IPS-NIHi7 (cell line): Measurements from ENCODE around the gene TP53INP2.
A peak's percentile ranks its signal among the peaks of the same experiment; 100 is the strongest.
"Not testable (repeated sequence)": the region's sequence is repeated elsewhere in the genome, so short reads cannot be mapped to it uniquely, and the experiment has no call there.

Source experiments
- DNase-seq: peaks from one replicate; pipeline ENCODE4 v3.0.0; 2012; ENCODE audit warnings: mixed read lengths; ENCODE audit errors: extremely low spot score

TP53INP2 gene, protein sequence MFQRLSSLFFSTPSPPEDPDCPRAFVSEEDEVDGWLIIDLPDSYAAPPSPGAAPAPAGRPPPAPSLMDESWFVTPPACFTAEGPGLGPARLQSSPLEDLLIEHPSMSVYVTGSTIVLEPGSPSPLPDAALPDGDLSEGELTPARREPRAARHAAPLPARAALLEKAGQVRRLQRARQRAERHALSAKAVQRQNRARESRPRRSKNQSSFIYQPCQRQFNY

GRCh38 chr20:34704177-34705007 lies at the start of gene TP53INP2:
Gene TP53INP2, plus strand, starts transcription at chr20:34704344. Its CDS starts 4,396 bp downstream, at chr20:34708740.
- DNase-seq, result peak; percentile 93

DNA sequence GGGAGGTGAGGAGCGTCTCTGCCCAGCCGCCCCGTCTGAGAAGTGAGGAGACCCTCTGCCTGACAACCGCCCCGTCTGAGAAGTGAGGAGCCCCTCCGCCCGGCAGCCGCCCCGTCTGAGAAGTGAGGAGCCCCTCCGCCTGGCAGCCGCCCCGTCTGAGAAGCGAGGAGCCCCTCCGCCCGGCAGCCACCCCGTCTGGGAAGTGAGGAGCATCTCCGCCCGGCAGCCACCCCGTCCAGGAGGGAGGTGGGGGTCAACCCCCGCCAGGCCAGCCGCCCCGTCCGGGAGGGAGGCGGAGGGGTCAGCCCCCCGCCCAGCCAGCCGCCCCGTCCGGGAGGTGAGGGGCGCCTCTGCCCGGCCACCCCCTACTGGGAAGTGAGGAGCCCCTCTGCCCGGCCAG lies 45.5 kb upstream of the TP53INP2 start:
- not testable (repeated sequence) for DNase-seq

GRCh38 chr20:34661811-34662210 lies 42.3 kb upstream of the TP53INP2 start:
- DNase-seq, result not testable (repeated sequence)

DNA sequence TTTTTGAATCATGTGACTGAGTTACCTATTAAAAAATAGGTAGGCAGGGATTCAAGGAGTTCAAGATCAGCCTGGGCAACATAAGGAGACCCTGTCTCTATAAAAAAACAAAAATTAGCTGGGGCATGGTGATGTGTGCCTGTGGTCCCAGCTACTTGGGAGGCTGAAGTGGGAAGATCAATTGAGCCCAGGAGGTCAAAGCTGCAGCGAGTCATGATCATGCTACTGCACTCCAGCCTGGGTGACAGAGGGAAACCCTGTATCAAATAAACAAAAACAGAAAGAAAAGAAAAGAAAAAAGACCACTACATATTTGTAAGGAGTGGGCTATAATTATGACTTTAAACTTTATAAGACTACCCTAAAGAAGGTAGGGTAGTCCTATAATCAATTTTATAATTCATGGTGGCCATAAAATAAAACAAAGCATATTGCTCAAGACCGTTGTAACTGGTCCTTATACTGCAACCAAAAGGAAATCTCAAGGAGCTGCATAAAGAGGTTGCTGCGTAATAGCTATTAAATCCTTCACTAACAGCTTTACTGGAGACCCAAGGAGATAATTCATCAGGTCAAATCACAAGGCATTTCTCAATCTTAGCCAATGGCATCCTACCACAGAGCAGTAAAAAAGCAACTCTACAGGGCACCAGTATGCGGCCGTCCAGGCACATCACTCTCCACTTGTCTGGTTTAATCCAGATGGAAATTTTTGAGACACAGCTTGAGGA lies 40.8 kb upstream of the TP53INP2 start:
- no peak for DNase-seq

GRCh38 chr20:34664751-34665150 lies 39.4 kb upstream of the TP53INP2 start:
- not testable (repeated sequence) for DNase-seq

GRCh38 chr20:34669094-34669493 lies 35.0 kb upstream of the TP53INP2 start:
- DNase-seq, result no peak

- no peak for DNase-seq
Observed at GRCh38 chr20:34673412-34673811, 30.7 kb upstream of the TP53INP2 start.

GRCh38 chr20:34675561-34675960 lies 28.6 kb upstream of the TP53INP2 start:
- DNase-seq, result no peak

- DNase-seq, result no peak
Observed at GRCh38 chr20:34675993-34676641, 28.0 kb upstream of the TP53INP2 start.

DNA sequence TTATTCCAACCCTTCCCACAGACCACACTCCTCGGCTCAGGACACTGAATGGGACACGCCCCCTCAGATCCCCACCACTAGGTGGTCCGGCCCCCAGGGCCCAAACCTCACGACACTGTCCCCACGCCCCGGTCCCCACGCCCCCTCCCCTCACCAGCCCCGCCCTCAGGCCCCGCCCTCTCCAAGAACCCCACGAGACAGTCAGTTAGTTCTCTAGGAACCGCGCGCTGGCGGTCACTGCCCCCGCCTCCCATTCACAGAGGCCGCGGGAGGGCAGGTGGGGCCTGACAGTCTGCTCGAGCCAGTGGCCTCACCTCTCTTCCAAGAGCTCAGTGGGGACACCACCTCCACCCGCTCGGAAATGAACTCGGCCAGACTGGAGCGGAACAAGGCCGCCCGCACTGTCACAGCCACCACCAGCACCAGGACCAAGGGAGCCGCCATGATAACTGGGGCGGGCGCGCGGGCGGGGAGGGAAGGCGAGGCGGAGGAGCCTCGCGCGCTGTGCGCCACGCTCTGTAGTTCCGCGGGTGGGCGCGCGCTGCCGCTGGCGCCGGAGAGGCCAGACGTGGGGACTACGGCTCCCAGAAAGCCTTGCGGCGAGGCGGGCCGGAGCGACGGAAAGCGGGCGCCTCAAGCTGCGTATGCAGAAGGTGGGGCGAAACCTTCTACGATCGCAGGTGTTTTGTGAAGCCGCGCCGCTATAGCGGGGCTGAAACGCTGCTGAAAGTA lies 27.3 kb upstream of the TP53INP2 start, which contains the start of gene PIGU:
Gene PIGU (minus strand): TSS at position 451 of the 732 bp plus-strand sequence. CDS start 7 bp downstream, at position 444.
- DNase-seq, result peak; percentile 94

DNA sequence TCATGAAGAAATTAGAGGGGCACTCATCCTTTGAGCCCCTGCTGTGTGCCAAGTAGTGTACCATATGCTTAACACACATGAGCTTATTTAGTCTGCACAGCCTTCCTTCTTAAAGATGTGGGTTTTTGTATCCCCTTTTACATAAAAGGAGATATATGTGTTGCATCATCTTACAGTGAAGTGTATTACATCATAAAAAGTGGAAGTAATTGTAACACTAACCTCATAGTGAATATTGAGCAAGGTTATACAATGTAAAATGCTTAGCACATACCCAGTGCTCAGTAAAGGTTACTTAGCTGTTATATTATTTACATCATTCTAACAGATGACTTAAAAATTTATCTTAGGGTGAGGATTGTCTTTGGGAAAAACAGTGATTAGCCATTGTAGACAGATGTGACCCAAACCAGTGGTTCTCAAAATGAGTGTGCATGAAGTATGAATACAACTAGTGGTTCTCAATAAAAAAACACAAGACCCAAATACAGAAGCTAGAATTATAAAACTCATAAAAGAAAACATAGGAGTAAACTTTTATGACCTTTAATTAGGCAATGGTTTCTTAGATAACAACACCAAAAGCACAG lies 23.5 kb upstream of the TP53INP2 start:
- DNase-seq, result no peak

DNA sequence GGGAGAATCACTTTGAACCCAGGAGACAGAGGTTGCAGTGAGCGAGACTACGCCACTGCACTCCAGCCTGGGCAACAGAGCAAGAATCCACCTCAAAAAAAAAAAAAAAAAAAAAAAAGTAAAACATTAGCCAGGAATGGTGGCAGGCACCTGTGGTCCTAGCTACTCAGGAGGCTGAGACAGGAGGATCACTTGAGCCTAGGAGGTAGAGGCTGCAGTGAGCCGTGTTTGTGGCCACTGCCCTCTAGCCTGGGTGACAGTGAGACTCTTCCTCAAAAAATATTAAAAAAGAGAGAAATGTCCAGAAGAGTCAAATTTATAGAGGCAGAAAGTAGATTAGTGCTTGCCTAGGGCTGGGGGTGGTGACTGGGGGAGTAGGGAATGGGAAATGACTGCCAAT lies 20.5 kb upstream of the TP53INP2 start:
- DNase-seq, result no peak

DNA sequence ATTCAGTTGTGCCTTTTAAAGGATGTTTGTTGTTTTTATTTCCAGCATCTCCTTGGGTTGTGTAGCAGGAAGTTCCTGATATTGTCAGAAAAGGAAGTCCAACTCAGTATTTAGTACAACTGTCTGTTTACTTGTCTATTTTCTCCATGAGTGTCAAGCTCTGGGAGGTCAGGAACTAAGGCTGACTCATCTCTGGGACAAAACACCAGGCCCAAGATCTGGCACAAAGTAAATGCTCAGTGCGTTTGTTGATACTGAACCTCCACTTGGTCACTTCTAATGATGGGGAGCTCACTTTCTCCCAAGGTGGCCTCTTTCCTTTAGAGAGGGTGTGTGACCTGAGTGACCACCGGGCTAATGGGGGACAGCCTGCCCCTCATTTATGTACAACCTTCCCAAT lies 14.7 kb upstream of the TP53INP2 start:
- DNase-seq, result no peak

DNA sequence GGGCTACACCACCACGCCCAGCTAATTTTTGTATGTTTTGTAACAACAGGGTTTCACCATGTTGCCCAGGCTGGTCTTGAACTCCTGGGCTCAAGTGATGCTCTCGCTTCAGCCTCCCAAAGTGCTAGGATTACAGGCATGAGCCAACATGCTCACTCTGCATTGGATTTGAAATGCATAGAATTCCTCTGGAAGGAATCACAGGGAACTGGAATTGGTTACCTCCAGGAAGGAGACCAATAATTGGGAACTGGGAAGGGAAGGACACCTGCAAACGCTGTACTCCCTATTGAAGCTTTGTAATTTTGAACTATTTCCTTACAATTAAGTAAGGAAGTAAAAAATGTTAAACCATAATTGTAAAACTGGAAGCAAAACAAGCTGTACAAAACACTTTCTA lies 12.3 kb upstream of the TP53INP2 start:
- no peak for DNase-seq

GRCh38 chr20:34693414-34693813 lies 10.7 kb upstream of the TP53INP2 start:
- no peak for DNase-seq

- no peak for DNase-seq
Observed at GRCh38 chr20:34701405-34702085, 2.6 kb upstream of the TP53INP2 start.

DNA sequence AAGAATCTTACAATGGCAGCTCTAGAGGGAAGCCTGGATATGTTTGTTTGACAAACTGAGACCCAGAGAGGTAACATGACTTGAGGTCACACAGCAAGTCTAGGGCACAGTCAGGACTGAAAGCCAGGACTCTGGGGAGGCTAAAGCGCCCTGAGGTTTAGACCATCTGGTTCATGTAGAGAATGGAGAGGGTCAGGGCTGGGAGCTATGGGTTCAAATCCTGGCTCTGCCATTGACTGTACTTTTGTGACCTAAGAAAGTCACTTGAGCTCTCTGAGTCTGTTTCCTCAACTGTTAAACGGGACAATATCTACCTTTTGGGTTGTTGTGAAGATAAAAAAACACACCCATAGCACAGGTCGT lies 1.1 kb upstream of the TP53INP2 start:
- no peak for DNase-seq

DNA sequence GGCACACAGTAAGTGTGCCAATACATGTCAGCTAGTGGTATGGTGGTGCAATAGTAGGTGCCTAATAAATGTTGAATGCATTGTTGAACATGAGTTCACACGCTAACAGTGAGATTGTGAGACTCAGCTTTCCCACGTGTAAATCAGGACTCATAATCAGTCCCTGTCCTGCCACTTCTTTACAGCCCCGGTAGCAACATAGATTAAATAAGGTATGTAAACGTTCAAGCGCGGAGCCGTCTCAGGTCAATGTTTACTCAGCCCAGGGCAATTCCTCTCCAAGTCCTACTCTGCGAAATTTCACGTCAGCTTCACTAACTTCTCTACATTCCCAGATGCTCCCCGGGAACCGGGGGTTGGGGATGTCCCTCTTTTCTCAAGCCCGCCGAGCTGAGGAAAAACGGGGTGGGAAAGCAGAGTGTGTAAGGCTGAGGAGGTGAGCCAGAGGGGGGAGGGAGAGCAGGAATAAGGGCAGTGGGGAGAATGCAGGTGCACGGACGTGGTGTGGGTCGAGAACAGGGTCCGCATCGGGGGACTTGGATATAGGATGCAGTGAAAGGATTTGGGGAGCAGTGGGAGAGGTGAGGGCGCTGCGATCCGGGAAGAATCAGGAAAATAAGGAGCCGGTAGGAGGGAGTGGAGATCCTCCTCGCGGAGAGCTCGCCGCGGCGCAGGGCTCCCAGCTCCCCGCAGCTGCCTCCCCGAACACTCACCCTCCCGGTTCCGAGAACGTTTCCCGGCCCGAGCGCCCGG lies 544 bp upstream of the TP53INP2 start:
- no peak for DNase-seq

DNA sequence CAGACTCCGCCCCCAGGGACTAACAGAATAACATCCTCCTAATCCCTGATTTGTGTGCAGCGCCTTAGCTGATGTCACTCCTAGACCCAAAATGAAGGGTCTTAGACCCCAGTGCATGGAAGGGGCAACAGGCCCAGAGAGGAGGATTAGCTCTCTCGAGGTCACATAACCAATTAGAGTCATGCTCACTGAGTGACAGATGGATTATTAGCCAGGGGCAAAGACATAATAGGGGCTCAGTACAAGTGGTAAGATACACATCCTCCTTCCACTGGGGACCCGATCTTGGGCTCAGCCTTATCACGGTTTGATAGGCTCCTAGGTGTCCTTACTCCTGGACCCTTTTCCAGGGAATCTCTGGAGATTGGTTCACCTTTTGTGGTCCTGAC lies 858 bp downstream of the TP53INP2 start:
- DNase-seq, result no peak
